SK-N-MC (cell line): ENCODE data around the gene PRSS22.

ENCODE experiments used
- EZH2 ChIP-seq: fragments of 200-600 bp; sonication (generic); IDR thresholded peaks from one replicate; pipeline ENCODE4 v1.6.1; 2017; ENCODE audit warnings: antibody characterized with exemption
- FOXP2 ChIP-seq: optimal IDR thresholded peaks from 2 replicates; pipeline ENCODE3; 2011; ENCODE audit warnings: mild to moderate bottlenecking, moderate library complexity; ENCODE audit not compliant: insufficient read depth; ENCODE audit errors: extremely low read length, control extremely low read depth
- POLR2AphosphoS5 ChIP-seq: IDR thresholded peaks from 2 replicates; pipeline ENCODE4 v1.6.1; 2012; ENCODE audit warnings: mild to moderate bottlenecking, low read depth, low read length, borderline replicate concordance

DNA sequence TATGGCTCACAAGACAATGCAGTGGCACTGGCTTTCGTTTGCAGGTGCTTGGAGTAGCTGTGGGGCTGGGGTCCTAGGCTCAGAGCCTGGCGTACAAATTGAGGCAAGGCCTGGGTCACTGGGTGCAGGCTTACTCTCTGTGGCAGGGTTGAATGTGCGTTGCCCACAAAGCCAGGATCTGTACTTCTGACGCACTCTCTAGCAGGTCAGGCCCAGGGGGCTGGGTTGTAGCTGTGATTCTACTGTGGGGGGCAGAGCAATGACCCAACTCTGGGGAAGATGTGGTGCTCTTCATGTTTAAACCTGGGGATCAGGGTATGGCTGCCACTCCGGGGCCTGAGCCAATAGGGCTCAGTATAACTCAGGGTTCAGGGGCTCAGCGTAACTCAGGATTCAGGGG lies 47.3 kb downstream of the PRSS22 start:
- TF ChIP-seq POLR2AphosphoS5 (no peak), FOXP2 (no peak), EZH2 (no peak)
